A673 (cell line): Measurements from ENCODE around the gene NBEA.

Experiments
- CTCF ChIP-seq: fragments of 300-800, 200-600 bp; sonication (generic); conservative IDR thresholded peaks from 2 replicates; pipeline ENCODE4 v1.5.1; 2017; ENCODE audit warnings: low read depth, mild to moderate bottlenecking, antibody characterized with exemption, low read length, moderate library complexity, mixed read lengths
- EZH2 ChIP-seq: fragments of 200-600 bp; sonication (generic); IDR thresholded peaks from 2 replicates; pipeline ENCODE4 v1.6.1; 2017; ENCODE audit warnings: borderline replicate concordance, low read depth, mild to moderate bottlenecking, mixed read lengths, antibody characterized with exemption, low read length; ENCODE audit not compliant: poor library complexity, severe bottlenecking

GRCh38 chr13:35478271-35479037, 536.4 kb downstream of the NBEA start:
- no peak for TF ChIP-seq CTCF
- TF ChIP-seq EZH2: no peak
